ENCODE data around the gene UBE2G2.

The UBE2G2 gene

GRCh38 chr21:44835647-44835973 lies 34.0 kb upstream of the UBE2G2 start:
- Histone ChIP-seq H3K4me2 (ENCODE audit: insufficient read depth, low read length) (no peak overlapping the region), H2AFZ (ENCODE audit: low read depth, low read length) (no peak overlapping the region), H3K27ac (ENCODE audit: low read length) (no peak overlapping the region), H3K4me3 (ENCODE audit: low read depth in 1 of 2, low read length in 2 of 2) (no peak overlapping the region), H3K9ac (ENCODE audit: low read depth, low read length) (no peak overlapping the region), H3K36me3 (ENCODE audit: insufficient read depth, low read length) (no peaks in the 10 kb centered on the region), H3K9me3 (ENCODE audit: insufficient read depth, low read length, severe bottlenecking) (no peaks in the 10 kb centered on the region), H4K20me1 (ENCODE audit: insufficient read depth, low read length) (no peaks in the 10 kb centered on the region; the same call in 1 of the 2 replicates), H3K27me3 (ENCODE audit: insufficient read depth, low read length, poor library complexity) (no peaks in the 10 kb centered on the region), H3K4me1 (ENCODE audit: insufficient read depth, low read length) (no peaks in the 10 kb centered on the region), H3K79me2 (ENCODE audit: insufficient read depth, low read length) (no peaks in the 10 kb centered on the region)
- no peak for DNase-seq
- ATAC-seq (ENCODE audit: insufficient read depth, low read depth): no peak
- TF ChIP-seq EZH2 (IDR thresholded peaks at IDR 0.05; ENCODE audit: borderline replicate concordance, low read depth, low read length, severe bottlenecking): no peak

DNA sequence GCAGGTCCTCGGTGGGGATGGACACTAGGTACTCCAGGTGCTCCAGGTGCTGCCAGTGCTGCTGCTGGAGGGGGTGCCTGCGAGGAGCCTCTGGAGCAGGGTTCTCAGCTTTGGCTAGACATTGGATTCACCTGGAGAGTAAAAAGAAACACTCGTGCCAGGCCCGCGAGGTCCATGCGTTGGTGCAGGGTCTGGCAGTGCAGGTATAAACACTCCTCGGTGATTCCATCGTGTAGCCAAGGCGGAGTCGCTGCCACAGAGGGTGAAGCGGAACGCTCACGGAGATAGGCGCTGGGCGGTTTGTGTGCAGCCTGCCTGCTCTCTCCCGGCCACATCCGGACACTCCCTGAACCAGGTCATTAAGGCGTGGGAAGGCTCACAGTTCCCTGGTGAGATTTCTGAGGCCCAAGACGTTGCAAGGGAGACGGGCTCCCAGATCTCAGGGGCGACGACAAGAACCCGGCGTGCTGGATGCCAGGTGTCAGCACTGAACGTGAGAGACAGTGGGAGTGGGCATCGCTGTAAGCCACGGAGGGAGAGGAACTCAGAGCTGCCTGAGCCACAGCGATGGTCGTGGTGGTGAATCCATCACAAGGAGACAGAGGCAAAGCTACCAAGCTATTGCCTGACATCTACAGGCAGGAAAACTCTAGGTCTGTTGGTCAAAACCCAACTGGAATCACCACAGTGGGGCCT lies 33.5 kb upstream of the UBE2G2 start:
- Histone ChIP-seq H3K4me2 (ENCODE audit: insufficient read depth, low read length) (no peak overlapping the region), H2AFZ (ENCODE audit: low read depth, low read length) (no peak overlapping the region), H3K9ac (ENCODE audit: low read depth, low read length) (no peak overlapping the region), H3K4me3 (ENCODE audit: low read depth in 1 of 2, low read length in 2 of 2) (no peak overlapping the region), H3K27ac (ENCODE audit: low read length) (no peak overlapping the region), H4K20me1 (ENCODE audit: insufficient read depth, low read length) (no peaks in the 10 kb centered on the region; the same call in 1 of the 2 replicates), H3K79me2 (ENCODE audit: insufficient read depth, low read length) (no peaks in the 10 kb centered on the region), H3K4me1 (ENCODE audit: insufficient read depth, low read length) (no peaks in the 10 kb centered on the region), H3K27me3 (ENCODE audit: insufficient read depth, low read length, poor library complexity) (no peaks in the 10 kb centered on the region), H3K36me3 (ENCODE audit: insufficient read depth, low read length) (no peaks in the 10 kb centered on the region), H3K9me3 (ENCODE audit: insufficient read depth, low read length, severe bottlenecking) (no peaks in the 10 kb centered on the region)
- DNase-seq (no peak), ATAC-seq (ENCODE audit: insufficient read depth, low read depth) (no peak)
- TF ChIP-seq CTCF (IDR thresholded peaks at IDR 0.05; ENCODE audit: borderline replicate concordance, extremely low read depth, low read length, poor library complexity, severe bottlenecking) (no peak), EZH2 (IDR thresholded peaks at IDR 0.05; ENCODE audit: borderline replicate concordance, low read depth, low read length, severe bottlenecking) (no peak)

GRCh38 chr21:44834231-44834950 lies 32.8 kb upstream of the UBE2G2 start:
- Histone ChIP-seq H3K9ac (ENCODE audit: low read depth, low read length) (no peak overlapping the region), H3K27me3 (ENCODE audit: insufficient read depth, low read length, poor library complexity) (no peaks in the 10 kb centered on the region), H3K79me2 (ENCODE audit: insufficient read depth, low read length) (no peaks in the 10 kb centered on the region), H3K4me2 (ENCODE audit: insufficient read depth, low read length) (no peak overlapping the region), H3K27ac (ENCODE audit: low read length) (no peak overlapping the region), H4K20me1 (ENCODE audit: insufficient read depth, low read length) (no peaks in the 10 kb centered on the region; the same call in 1 of the 2 replicates), H3K4me1 (ENCODE audit: insufficient read depth, low read length) (no peaks in the 10 kb centered on the region), H2AFZ (ENCODE audit: low read depth, low read length) (no peak overlapping the region), H3K36me3 (ENCODE audit: insufficient read depth, low read length) (no peaks in the 10 kb centered on the region), H3K9me3 (ENCODE audit: insufficient read depth, low read length, severe bottlenecking) (peaks cover 2% of the 10 kb centered on the region), H3K4me3 (ENCODE audit: low read depth in 1 of 2, low read length in 2 of 2) (no peak overlapping the region)
- TF ChIP-seq CTCF (IDR thresholded peaks at IDR 0.05; ENCODE audit: borderline replicate concordance, extremely low read depth, low read length, poor library complexity, severe bottlenecking): no peak
- no peak for TF ChIP-seq EZH2 (IDR thresholded peaks at IDR 0.05; ENCODE audit: borderline replicate concordance, low read depth, low read length, severe bottlenecking)
- DNase-seq (no peak), ATAC-seq (ENCODE audit: insufficient read depth, low read depth) (no peak)

GRCh38 chr21:44833663-44834062 lies 32.0 kb upstream of the UBE2G2 start:
- Histone ChIP-seq H3K27ac (ENCODE audit: low read length) (no peak overlapping the region), H3K9me3 (ENCODE audit: insufficient read depth, low read length, severe bottlenecking) (peaks cover 2% of the 10 kb centered on the region)

More at GRCh38 chr21:44833663-44834062, 32.0 kb upstream of the UBE2G2 start:
- no peaks in the 10 kb centered on the region for H3K79me2 ChIP-seq (ENCODE audit: insufficient read depth, low read length)
- no peak for TF ChIP-seq CTCF (IDR thresholded peaks at IDR 0.05; ENCODE audit: borderline replicate concordance, extremely low read depth, low read length, poor library complexity, severe bottlenecking)
- no peak for TF ChIP-seq EZH2 (IDR thresholded peaks at IDR 0.05; ENCODE audit: borderline replicate concordance, low read depth, low read length, severe bottlenecking)
- H3K4me1 ChIP-seq (ENCODE audit: insufficient read depth, low read length): no peaks in the 10 kb centered on the region
- H3K36me3 ChIP-seq (ENCODE audit: insufficient read depth, low read length): no peaks in the 10 kb centered on the region
- no peak overlapping the region for H2AFZ ChIP-seq (ENCODE audit: low read depth, low read length)
- ATAC-seq (ENCODE audit: insufficient read depth, low read depth) (no peak), DNase-seq (no peak)
- H3K4me2 ChIP-seq (ENCODE audit: insufficient read depth, low read length): no peak overlapping the region
- no peak overlapping the region for H3K9ac ChIP-seq (ENCODE audit: low read depth, low read length)
- H3K4me3 ChIP-seq (ENCODE audit: low read depth in 1 of 2, low read length in 2 of 2): no peak overlapping the region
- H3K27me3 ChIP-seq (ENCODE audit: insufficient read depth, low read length, poor library complexity): no peaks in the 10 kb centered on the region
- no peaks in the 10 kb centered on the region; the same call in 1 of the 2 replicates for H4K20me1 ChIP-seq (ENCODE audit: insufficient read depth, low read length)
